Trophoblast cell (in vitro differentiated cells and primary cell): ENCODE measurements around the gene BACH2.

ENCODE experiments used
- DNase-seq, 2 donors: peaks; one replicate each; pipeline ENCODE4 v3.0.0-alpha.2; 2016
- H2AFZ ChIP-seq: 2 replicates; pipeline ENCODE4 v1.6.1; 2013; ENCODE audit warnings: low read length, moderate library complexity, mild to moderate bottlenecking; ENCODE audit not compliant: insufficient read depth, poor library complexity
- H2AK5ac ChIP-seq: 2 replicates; pipeline ENCODE4 v1.6.1; 2013; ENCODE audit warnings: mild to moderate bottlenecking, low read length
- H2BK120ac ChIP-seq: 2 replicates; pipeline ENCODE4 v1.6.1; 2013; ENCODE audit warnings: low read length, mild to moderate bottlenecking, moderate library complexity; ENCODE audit not compliant: insufficient read depth, poor library complexity
- H2BK12ac ChIP-seq: 2 replicates; pipeline ENCODE4 v1.6.1; 2013; ENCODE audit warnings: mild to moderate bottlenecking, low read length, moderate library complexity
- H2BK5ac ChIP-seq: 2 replicates; pipeline ENCODE4 v1.6.1; 2013; ENCODE audit warnings: low read length, low read depth, moderate library complexity, mild to moderate bottlenecking; ENCODE audit not compliant: poor library complexity
- H3K14ac ChIP-seq: 2 replicates; pipeline ENCODE4 v1.6.1; 2013; ENCODE audit warnings: mild to moderate bottlenecking, low read length
- H3K18ac ChIP-seq: 2 replicates; pipeline ENCODE4 v1.6.1; 2013; ENCODE audit warnings: mild to moderate bottlenecking, low read length
- H3K23ac ChIP-seq: 2 replicates; pipeline ENCODE4 v1.6.1; 2013; ENCODE audit warnings: low read length
- H3K27ac ChIP-seq: 2 replicates; pipeline ENCODE4 v1.5.1; 2013; ENCODE audit warnings: low read depth, mild to moderate bottlenecking, inconsistent platforms, low read length, moderate library complexity
- H3K27me3 ChIP-seq: 2 replicates; pipeline ENCODE4 v1.6.1; 2013; ENCODE audit warnings: inconsistent platforms, mild to moderate bottlenecking, low read length, moderate library complexity; ENCODE audit not compliant: insufficient read depth
- H3K36me3 ChIP-seq, 2 experiments: 1 replicate in 1 of 2; 2 replicates in 1 of 2; pipeline ENCODE4 v1.6.1; 2013; ENCODE audit warnings: low read length in 2 of 2, mild to moderate bottlenecking in 2 of 2, moderate library complexity in 1 of 2; ENCODE audit not compliant: insufficient read depth in 2 of 2, control insufficient read depth in 1 of 2
- H3K4ac ChIP-seq: 2 replicates; pipeline ENCODE4 v1.6.1; 2013; ENCODE audit warnings: low read depth, mild to moderate bottlenecking, low read length, moderate library complexity
- H3K4me1 ChIP-seq, 2 experiments: 1 replicate in 1 of 2; 2 replicates in 1 of 2; pipeline ENCODE4 v1.6.1; 2013; ENCODE audit warnings: low read length in 2 of 2, mild to moderate bottlenecking in 2 of 2, moderate library complexity in 1 of 2; ENCODE audit not compliant: insufficient read depth in 2 of 2, control insufficient read depth in 1 of 2
- H3K4me2 ChIP-seq: 2 replicates; pipeline ENCODE4 v1.6.1; 2013; ENCODE audit warnings: inconsistent platforms, mild to moderate bottlenecking, low read length, moderate library complexity
- H3K4me3 ChIP-seq: 2 replicates; pipeline ENCODE4 v1.5.1; 2013; ENCODE audit warnings: mild to moderate bottlenecking, low read depth, low read length, inconsistent platforms
- H3K79me1 ChIP-seq: one replicate; pipeline ENCODE4 v1.6.1; 2013; ENCODE audit warnings: low read length
- H3K79me2 ChIP-seq: 2 replicates; pipeline ENCODE4 v1.6.1; 2013; ENCODE audit warnings: low read length, mild to moderate bottlenecking; ENCODE audit not compliant: control insufficient read depth, insufficient read depth, poor library complexity
- H3K9ac ChIP-seq: 2 replicates; pipeline ENCODE4 v1.6.1; 2013; ENCODE audit warnings: mild to moderate bottlenecking, low read length
- H3K9me3 ChIP-seq: 2 replicates; pipeline ENCODE4 v1.6.1; 2013; ENCODE audit warnings: low read depth, mild to moderate bottlenecking, control low read depth, inconsistent platforms, low read length; ENCODE audit not compliant: insufficient read depth
- H4K12ac ChIP-seq: 2 replicates; pipeline ENCODE4 v1.6.1; 2013; ENCODE audit warnings: low read depth, mild to moderate bottlenecking, low read length, moderate library complexity
- H4K8ac ChIP-seq: 2 replicates; pipeline ENCODE4 v1.6.1; 2013; ENCODE audit warnings: low read depth, mild to moderate bottlenecking, low read length, moderate library complexity
- H4K91ac ChIP-seq: one replicate; pipeline ENCODE4 v1.6.1; 2013; ENCODE audit warnings: low read depth, mild to moderate bottlenecking, low read length, moderate library complexity
- WGBS: extraction: QIAGEN DNeasy Blood & Tissue Kit; methylation state at CpG from one replicate; pipeline ENCODE4 v1.1.7; 2013; ENCODE audit warnings: missing lambda C conversion rate; ENCODE audit not compliant: insufficient read length, insufficient coverage; ENCODE audit errors: extremely low coverage; 5-methylcytosine and 5-hydroxymethylcytosine counted together

The BACH2 gene

GRCh38 chr6:89927791-89928550 is 368.7 kb downstream of the BACH2 start:
- H3K27ac ChIP-seq, result no peak overlapping the region
- H3K14ac ChIP-seq, result no peak overlapping the region
- no peaks in the 10 kb centered on the region for H3K9me3 ChIP-seq
- H3K79me1 ChIP-seq, result no peaks in the 10 kb centered on the region
- peaks cover 9 to 12% of the 10 kb centered on the region in 2 experiments for H3K4me1 ChIP-seq
- no peaks in the 10 kb centered on the region for H3K27me3 ChIP-seq
- H3K79me2 ChIP-seq, result peaks cover 1% of the 10 kb centered on the region
- H4K12ac ChIP-seq, result no peak overlapping the region
- no peak overlapping the region for H2AFZ ChIP-seq
- H3K9ac ChIP-seq, result no peak overlapping the region
- no peak overlapping the region for H3K4me3 ChIP-seq
- no peak overlapping the region for H4K8ac ChIP-seq
- no peak overlapping the region for H3K4ac ChIP-seq
- no peak overlapping the region for H3K23ac ChIP-seq
- no peak overlapping the region for H2BK5ac ChIP-seq
- H2AK5ac ChIP-seq, result no peak overlapping the region
- H2BK120ac ChIP-seq, result no peak overlapping the region
- no peak overlapping the region for H3K4me2 ChIP-seq
- no peak for DNase-seq
- peaks cover 6 to 7% of the 10 kb centered on the region in 2 experiments for H3K36me3 ChIP-seq
- H3K18ac ChIP-seq, result no peak overlapping the region
- H2BK12ac ChIP-seq, result no peak overlapping the region
- H4K91ac ChIP-seq, result no peak overlapping the region
- WGBS, result no CpG with 5 or more reads among the region's 6 CpGs

- Histone ChIP-seq H4K91ac (no peak overlapping the region), H3K4me3 (no peak overlapping the region), H2BK12ac (no peak overlapping the region), H4K12ac (no peak overlapping the region), H3K36me3 (peaks cover 3 to 4% of the 10 kb centered on the region in 2 experiments), H3K4ac (no peak overlapping the region), H3K27me3 (no peaks in the 10 kb centered on the region), H2BK120ac (no peak overlapping the region), H3K27ac (no peak overlapping the region), H2AK5ac (no peak overlapping the region), H2BK5ac (no peak overlapping the region), H3K79me2 (peaks cover 1% of the 10 kb centered on the region), H4K8ac (no peak overlapping the region), H3K9ac (no peak overlapping the region), H3K14ac (no peak overlapping the region), H3K18ac (no peak overlapping the region), H3K4me2 (no peak overlapping the region), H3K9me3 (no peaks in the 10 kb centered on the region), H3K4me1 (peaks cover 9 to 12% of the 10 kb centered on the region in 2 experiments), H3K79me1 (no peaks in the 10 kb centered on the region), H3K23ac (no peak overlapping the region), H2AFZ (no peak overlapping the region)
- WGBS, result no CpG with 5 or more reads among the region's 5 CpGs
- no peak for DNase-seq
Measured at GRCh38 chr6:89927264-89927663, 369.4 kb downstream of the BACH2 start.

GRCh38 chr6:89925826-89926225 is 370.8 kb downstream of the BACH2 start:
- Histone ChIP-seq H3K9me3 (no peaks in the 10 kb centered on the region), H4K12ac (no peak overlapping the region), H3K14ac (no peak overlapping the region), H3K4me1 (peaks cover 8 to 9% of the 10 kb centered on the region in 2 experiments), H3K4ac (no peak overlapping the region), H3K27ac (no peak overlapping the region), H2BK120ac (no peak overlapping the region), H2BK5ac (no peak overlapping the region), H3K79me2 (peaks cover under 1% of the 10 kb centered on the region), H3K27me3 (no peaks in the 10 kb centered on the region), H3K9ac (no peak overlapping the region), H2AFZ (no peak overlapping the region), H4K91ac (no peak overlapping the region), H3K23ac (no peak overlapping the region), H3K4me2 (no peak overlapping the region), H4K8ac (no peak overlapping the region), H3K36me3 (peaks cover 0 to 1% of the 10 kb centered on the region in 2 experiments), H3K18ac (no peak overlapping the region), H2BK12ac (no peak overlapping the region), H3K79me1 (no peaks in the 10 kb centered on the region), H2AK5ac (no peak overlapping the region), H3K4me3 (no peak overlapping the region)
- DNase-seq, result no peak
- no CpG with 5 or more reads among the region's 2 CpGs for WGBS

- WGBS, result no CpG with 5 or more reads among the region's 5 CpGs
- H3K4ac ChIP-seq, result no peak overlapping the region
- H2BK120ac ChIP-seq, result no peak overlapping the region
- no peak overlapping the region for H3K4me3 ChIP-seq
- H3K79me1 ChIP-seq, result no peaks in the 10 kb centered on the region
- no peak overlapping the region for H3K14ac ChIP-seq
- no peak overlapping the region for H2AFZ ChIP-seq
- no peaks in the 10 kb centered on the region for H3K27me3 ChIP-seq
- no peak overlapping the region for H2BK5ac ChIP-seq
- H3K36me3 ChIP-seq, result no peaks in the 10 kb centered on the region
- H3K79me2 ChIP-seq, result no peaks in the 10 kb centered on the region
- H3K23ac ChIP-seq, result no peak overlapping the region
- no peaks in the 10 kb centered on the region for H3K4me1 ChIP-seq
- no peak overlapping the region for H4K12ac ChIP-seq
- H3K9ac ChIP-seq, result no peak overlapping the region
- no peak for DNase-seq
- no peak overlapping the region for H3K18ac ChIP-seq
- H2BK12ac ChIP-seq, result no peak overlapping the region
- H3K9me3 ChIP-seq, result no peaks in the 10 kb centered on the region
- H4K91ac ChIP-seq, result no peak overlapping the region
- H4K8ac ChIP-seq, result no peak overlapping the region
- no peak overlapping the region for H2AK5ac ChIP-seq
- no peak overlapping the region for H3K4me2 ChIP-seq
- no peak overlapping the region for H3K27ac ChIP-seq
Measured at GRCh38 chr6:89924231-89924630, 372.4 kb downstream of the BACH2 start.
